Upper lobe of left lung (tissue), 6 donors: Measurements from ENCODE around the gene PSMB4. TPM values are rescaled to one million over a fixed set of nuclear protein-coding genes. Genes with fewer than 3 reads are reported as not detected.

Experiments
- ATAC-seq, 2 donors: fragments of 200-7000 bp; cut with Tn5 transposase; one replicate each; pipeline ENCODE4 v1.9.1; 2022; ENCODE audit warnings: mild to moderate bottlenecking in 2 of 2, moderate library complexity in 2 of 2; ENCODE audit not compliant: low FRiP score in 2 of 2
- DNase-seq, 2 donors: peaks; one replicate each; pipeline ENCODE4 v3.0.0-alpha.2; 2019 to 2020
- H3K27ac ChIP-seq, 4 donors: fragments of 200-600 bp; sonication (generic); one replicate each; pipeline ENCODE4 v1.5.1; 2016 to 2019
- H3K27me3 ChIP-seq, 4 donors: fragments of 200-600 bp; sonication (generic); one replicate each; pipeline ENCODE4 v1.5.1; 2017 to 2019
- H3K36me3 ChIP-seq, 4 donors: fragments of 200-600 bp; sonication (generic); one replicate each; pipeline ENCODE4 v1.5.1; 2016 to 2019
- H3K4me1 ChIP-seq, 4 donors: fragments of 200-600 bp; sonication (generic); one replicate each; pipeline ENCODE4 v1.5.1; 2018 to 2019
- H3K4me3 ChIP-seq, 4 donors: fragments of 200-600 bp; sonication (generic); one replicate each; pipeline ENCODE4 v1.5.1; 2017 to 2019; ENCODE audit warnings: mild to moderate bottlenecking in 2 of 4, moderate library complexity in 1 of 4
- H3K9me3 ChIP-seq, 4 donors: fragments of 200-600 bp; sonication (generic); one replicate each; pipeline ENCODE4 v1.5.1; 2018 to 2019
- EP300 ChIP-seq, 4 donors: sonication (generic); formaldehyde crosslinking; IDR thresholded peaks; one replicate each; pipeline ENCODE4 v1.5.1; 2017; ENCODE audit warnings: antibody characterized with exemption in 4 of 4, control low read depth in 2 of 4
- POLR2A ChIP-seq, 4 donors: fragments of 450-650 bp; IDR thresholded peaks; one replicate each; pipeline ENCODE4 v1.5.1; 2016 to 2017; ENCODE audit warnings: antibody characterized with exemption in 4 of 4, mild to moderate bottlenecking in 2 of 4
- POLR2AphosphoS5 ChIP-seq, 2 donors: sonication (generic); formaldehyde crosslinking; IDR thresholded peaks; one replicate each; pipeline ENCODE4 v1.5.1; 2017; ENCODE audit warnings: antibody characterized with exemption in 2 of 2
- WGBS, 2 donors: methylation state at CpG; one replicate each; pipeline ENCODE4 v1.1.5; 2017 to 2018; 5-methylcytosine and 5-hydroxymethylcytosine counted together
- total RNA-seq, 6 donors: library from RNA; depleted of rRNA in 4 of 6; stranded (reverse); fragments of >200 nt in 4 of 6; gene quantifications; one replicate each; pipeline versions ENCODE4 v1.1.0 to v1.2.1, GENCODE V29; 2016 to 2021
- TF ChIP-seq, protein P1 (sequence below), 6 experiments: fragments of 450-650 bp in 4 of 6; fragments of 200-600 bp in 2 of 6; sonication (generic) in 2 of 6; IDR thresholded peaks; one replicate each; pipeline ENCODE4 v1.5.1; 2016 to 2019; ENCODE audit warnings: antibody characterized with exemption in 6 of 6
- donor health status: DM: no; HTN: no; CAD: no; lungs with moderate emphysema.
- donor health status: DM: no; HTN: yes; CAD: no; lungs with severe emphysema.

The PSMB4 gene
- total RNA-seq, 6 donors from 2014 or later: 127 to 216 (median 179) TPM

DNA sequence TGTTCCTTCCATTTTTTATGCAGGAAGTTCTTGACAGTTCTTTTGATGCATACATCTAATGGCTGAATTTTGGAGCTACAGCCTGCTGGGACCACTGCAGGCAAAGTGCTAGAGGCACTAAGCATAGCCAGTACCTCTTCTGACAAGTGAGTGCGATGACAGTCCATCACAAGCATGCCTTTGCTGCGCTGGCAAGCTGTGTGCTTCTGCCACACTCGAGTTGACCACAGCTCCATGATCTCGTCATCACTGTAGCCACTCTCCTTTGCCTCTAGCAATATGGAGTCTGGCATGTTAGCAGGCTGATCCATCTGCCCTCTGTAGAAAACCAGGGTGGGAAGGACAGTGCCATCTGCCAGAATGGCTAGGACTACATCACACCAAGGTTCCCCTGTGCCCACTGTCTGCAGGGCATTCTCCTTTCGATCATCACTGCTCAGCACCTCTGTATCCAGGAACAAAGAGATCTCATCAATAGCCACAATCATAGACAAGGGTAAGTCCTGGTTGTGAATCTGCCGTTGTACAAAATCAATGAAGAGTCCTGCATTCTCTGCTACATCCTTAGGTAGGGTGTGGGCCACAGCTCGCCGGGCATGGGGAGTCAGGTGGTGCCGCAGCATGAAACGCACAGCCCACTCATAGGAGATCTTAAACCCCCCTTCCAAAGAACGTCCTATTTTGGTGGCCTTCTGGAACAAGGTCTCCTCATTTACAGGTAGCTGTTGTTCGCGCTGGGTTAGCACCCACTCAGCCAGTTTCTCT lies 6.0 kb downstream of the PSMB4 start:
- Histone ChIP-seq H3K27me3 (no peaks in the 10 kb centered on the region), H3K4me3 (no peak overlapping the region), H3K9me3 (no peaks in the 10 kb centered on the region), H3K36me3 (peaks cover 59 to 98% (median 79%) of the 10 kb centered on the region in 4 donors), H3K27ac (no peak overlapping the region), H3K4me1 (peaks cover 7 to 15% (median 8%) of the 10 kb centered on the region in 4 donors)
- 88% methylated on average over 12 to 13 of the region's 13 CpGs for WGBS, 2 donors
- ATAC-seq (no peak), DNase-seq (no peak)
- no peak for TF ChIP-seq EP300 (IDR thresholded peaks at IDR 0.05)
- no peak for TF ChIP-seq POLR2AphosphoS5 (IDR thresholded peaks at IDR 0.05)
- TF ChIP-seq POLR2A (IDR thresholded peaks at IDR 0.05): no peak
- TF ChIP-seq, protein P1, sequence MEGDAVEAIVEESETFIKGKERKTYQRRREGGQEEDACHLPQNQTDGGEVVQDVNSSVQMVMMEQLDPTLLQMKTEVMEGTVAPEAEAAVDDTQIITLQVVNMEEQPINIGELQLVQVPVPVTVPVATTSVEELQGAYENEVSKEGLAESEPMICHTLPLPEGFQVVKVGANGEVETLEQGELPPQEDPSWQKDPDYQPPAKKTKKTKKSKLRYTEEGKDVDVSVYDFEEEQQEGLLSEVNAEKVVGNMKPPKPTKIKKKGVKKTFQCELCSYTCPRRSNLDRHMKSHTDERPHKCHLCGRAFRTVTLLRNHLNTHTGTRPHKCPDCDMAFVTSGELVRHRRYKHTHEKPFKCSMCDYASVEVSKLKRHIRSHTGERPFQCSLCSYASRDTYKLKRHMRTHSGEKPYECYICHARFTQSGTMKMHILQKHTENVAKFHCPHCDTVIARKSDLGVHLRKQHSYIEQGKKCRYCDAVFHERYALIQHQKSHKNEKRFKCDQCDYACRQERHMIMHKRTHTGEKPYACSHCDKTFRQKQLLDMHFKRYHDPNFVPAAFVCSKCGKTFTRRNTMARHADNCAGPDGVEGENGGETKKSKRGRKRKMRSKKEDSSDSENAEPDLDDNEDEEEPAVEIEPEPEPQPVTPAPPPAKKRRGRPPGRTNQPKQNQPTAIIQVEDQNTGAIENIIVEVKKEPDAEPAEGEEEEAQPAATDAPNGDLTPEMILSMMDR (IDR thresholded peaks at IDR 0.05): no peak

DNA sequence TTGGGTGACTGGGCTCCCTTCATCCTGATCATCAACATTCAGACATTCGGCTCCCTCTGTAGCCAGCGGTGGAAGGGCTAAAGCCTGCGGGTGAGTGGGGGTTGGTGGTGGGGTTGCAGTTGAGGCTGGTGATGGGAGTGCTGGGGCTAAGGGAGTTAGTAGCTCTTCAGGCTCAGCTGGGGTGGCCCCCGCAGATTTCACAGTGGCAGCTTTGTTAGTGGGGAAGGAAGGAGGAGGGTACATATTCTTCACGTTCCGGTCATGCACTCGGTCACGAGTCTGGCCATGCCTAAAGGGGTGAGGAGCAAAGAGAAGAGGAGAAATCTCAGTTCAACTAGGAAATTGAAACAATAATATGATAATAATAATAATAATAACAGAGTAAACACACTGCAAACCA lies 6.8 kb downstream of the PSMB4 start:
- no peaks in the 10 kb centered on the region for H3K9me3 ChIP-seq
- ATAC-seq (no peak), DNase-seq (no peak)
- WGBS, 2 donors: 89 to 93% methylated on average over 8 of the region's 8 CpGs
- TF ChIP-seq, protein P1 (IDR thresholded peaks at IDR 0.05): no peak
- TF ChIP-seq POLR2AphosphoS5 (IDR thresholded peaks at IDR 0.05) (no peak), EP300 (IDR thresholded peaks at IDR 0.05) (no peak), POLR2A (IDR thresholded peaks at IDR 0.05) (no peak)
- H3K27ac ChIP-seq: no peak overlapping the region
- no peaks in the 10 kb centered on the region for H3K27me3 ChIP-seq
- H3K36me3 ChIP-seq: peaks cover 66 to 99% (median 81%) of the 10 kb centered on the region in 4 donors
- H3K4me3 ChIP-seq: no peak overlapping the region
- H3K4me1 ChIP-seq: peaks cover 0 to 7% (median under 1%) of the 10 kb centered on the region in 4 donors

DNA sequence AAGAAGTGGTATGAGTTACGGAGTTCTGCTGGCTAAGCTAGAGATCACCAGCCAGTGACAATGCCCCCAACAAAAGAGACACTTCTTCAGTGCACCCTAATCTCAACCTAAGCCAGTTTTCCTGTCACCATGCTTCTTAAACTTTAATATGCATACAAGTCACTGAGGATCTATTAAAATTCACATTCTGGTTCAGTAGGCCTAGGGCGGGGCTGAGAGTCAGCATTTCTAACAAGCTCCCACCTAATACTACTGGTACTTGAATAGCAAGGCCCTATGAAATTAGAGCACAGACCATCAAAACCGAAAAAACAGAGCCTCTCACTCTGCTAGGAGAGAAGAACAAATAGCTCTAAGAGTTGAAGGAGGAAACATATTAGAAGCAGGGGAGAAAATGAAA lies 7.9 kb downstream of the PSMB4 start:
- TF ChIP-seq, protein P1 (IDR thresholded peaks at IDR 0.05): no peak
- no peak for TF ChIP-seq POLR2A (IDR thresholded peaks at IDR 0.05)
- no peak for TF ChIP-seq POLR2AphosphoS5 (IDR thresholded peaks at IDR 0.05)
- TF ChIP-seq EP300 (IDR thresholded peaks at IDR 0.05): no peak
- H3K36me3 ChIP-seq: peaks cover 65 to 99% (median 81%) of the 10 kb centered on the region in 4 donors
- H3K27me3 ChIP-seq: no peaks in the 10 kb centered on the region
- WGBS, 2 donors: 79 to 89% methylated on average over 3 of the region's 3 CpGs
- ATAC-seq: no peak
- no peak overlapping the region for H3K27ac ChIP-seq
- DNase-seq: no peak
- no peak overlapping the region for H3K4me3 ChIP-seq
- H3K4me1 ChIP-seq: no peaks in the 10 kb centered on the region
- no peaks in the 10 kb centered on the region for H3K9me3 ChIP-seq

DNA sequence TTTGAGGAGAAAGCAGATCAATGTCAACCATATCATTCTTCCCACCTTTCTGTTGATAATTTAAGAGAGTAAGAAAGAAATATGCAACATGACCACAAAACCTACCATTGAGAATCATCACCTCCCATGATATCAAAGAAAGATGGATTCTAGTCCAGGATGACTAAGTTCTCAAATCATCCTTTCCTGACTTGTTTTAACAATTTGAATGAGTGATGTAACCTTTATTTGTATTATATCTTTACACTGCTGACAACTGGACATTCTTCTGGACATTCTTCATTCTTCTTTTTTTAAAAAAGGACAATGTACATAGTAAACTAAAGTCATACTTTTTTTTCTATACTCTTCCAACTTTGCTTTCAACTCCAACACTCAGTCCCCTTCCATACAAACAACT lies 9.5 kb downstream of the PSMB4 start:
- peaks cover 64 to 98% (median 75%) of the 10 kb centered on the region in 4 donors for H3K36me3 ChIP-seq
- no peak for DNase-seq

More for the DNA sequence above, 9.5 kb downstream of the PSMB4 start:
- Histone ChIP-seq H3K9me3 (no peaks in the 10 kb centered on the region), H3K4me1 (no peaks in the 10 kb centered on the region), H3K4me3 (no peak overlapping the region), H3K27ac (no peak overlapping the region), H3K27me3 (no peaks in the 10 kb centered on the region)
- TF ChIP-seq EP300 (IDR thresholded peaks at IDR 0.05) (no peak), POLR2A (IDR thresholded peaks at IDR 0.05) (no peak), POLR2AphosphoS5 (IDR thresholded peaks at IDR 0.05) (no peak)
- TF ChIP-seq, protein P1 (IDR thresholded peaks at IDR 0.05): no peak
- no peak for ATAC-seq
